Stimulated activated CD8-positive, alpha-beta memory T cell treated with anti-CD3 and anti-CD28 coated beads, Interleukin-4, amount 100 ng/mL, for 1 hour (primary cell): ENCODE results near the gene CTNNA3.
"Not testable (repeated sequence)": the region's sequence is repeated elsewhere in the genome, so short reads cannot be mapped to it uniquely, and the experiment has no call there.

ENCODE experiments used
- DNase-seq, 2 donors: peaks; one replicate each; pipeline ENCODE4 v3.0.0-alpha.2; 2020; ENCODE audit warnings: low read depth in 2 of 2, low spot score in 1 of 2

CTNNA3 gene

DNA sequence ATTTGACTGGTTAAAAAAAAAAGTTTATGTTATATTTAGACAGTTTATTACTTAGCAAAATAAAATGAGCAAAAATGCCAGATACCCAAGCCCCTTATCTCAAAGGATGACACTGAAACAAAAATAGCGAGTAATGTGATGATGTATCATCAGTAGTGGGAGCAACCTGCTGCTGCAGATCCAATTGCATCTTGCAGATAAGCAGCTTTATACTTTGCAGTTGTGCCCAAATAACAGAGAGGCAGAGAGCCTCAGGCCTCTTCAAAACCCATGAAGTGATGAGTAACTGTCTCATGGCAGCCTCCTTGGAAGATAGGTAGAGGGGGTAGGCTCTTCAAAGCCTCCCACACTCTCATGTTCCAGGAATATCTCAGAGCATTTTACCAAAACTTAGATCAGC is 1238.4 kb downstream of the CTNNA3 start:
- DNase-seq = no peak

DNA sequence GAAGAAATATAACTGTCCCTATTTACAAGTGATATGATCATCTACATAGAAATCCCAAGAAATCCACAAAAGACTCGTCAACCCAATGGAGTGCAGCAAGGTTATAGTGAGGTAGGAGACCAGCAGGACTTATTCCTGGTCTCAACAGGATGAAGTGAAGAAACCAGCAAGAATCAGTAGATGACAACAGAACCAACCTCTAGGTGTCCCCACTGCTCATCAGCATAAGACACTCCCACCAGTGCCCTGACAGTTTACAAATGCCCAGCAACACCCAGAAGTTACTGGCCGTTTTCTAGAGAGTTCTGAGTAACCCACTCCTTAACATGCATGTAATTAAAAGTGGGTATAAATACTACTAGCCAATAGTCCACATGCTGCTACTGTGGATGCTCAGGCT is 1240.7 kb downstream of the CTNNA3 start:
- DNase-seq = no peak

DNA sequence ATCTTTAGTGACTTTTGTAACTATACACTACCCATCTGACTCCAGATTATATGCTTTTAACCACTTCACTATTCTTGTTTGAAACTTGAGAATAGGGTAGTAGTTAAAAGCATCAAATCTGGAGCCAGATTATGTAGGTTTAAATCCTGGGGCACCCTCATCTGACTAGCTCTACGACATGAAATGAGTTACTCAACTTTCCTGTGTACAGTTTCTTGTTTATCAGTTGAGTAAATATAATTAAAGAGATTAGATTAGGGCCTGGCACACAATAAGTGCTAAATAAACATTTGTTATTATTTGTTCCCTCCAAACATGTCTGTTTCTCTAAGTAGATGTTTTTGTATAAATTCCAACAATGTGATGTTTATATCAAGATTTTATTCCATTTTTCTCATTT is 1255.4 kb downstream of the CTNNA3 start:
- DNase-seq = no peak

DNA sequence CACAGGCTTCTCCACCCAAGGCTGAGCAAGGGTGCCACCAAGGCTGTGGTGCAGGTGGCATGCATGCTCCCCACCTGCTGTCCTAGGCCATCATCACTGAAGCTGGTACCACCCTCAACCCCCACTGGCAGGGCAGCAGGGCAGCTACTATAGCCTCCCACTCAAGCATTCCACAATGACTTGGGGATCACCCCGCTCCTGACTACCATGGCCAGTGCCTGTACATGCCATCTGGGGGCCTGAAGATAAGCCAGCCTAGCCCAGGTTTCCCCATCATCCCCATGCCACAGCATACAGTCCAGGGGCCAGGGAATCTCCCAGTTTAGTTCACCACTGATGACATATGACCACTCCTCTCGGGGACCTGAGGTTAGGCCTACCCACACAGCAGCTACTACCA is 1281.1 kb downstream of the CTNNA3 start:
- DNase-seq = no peak

DNA sequence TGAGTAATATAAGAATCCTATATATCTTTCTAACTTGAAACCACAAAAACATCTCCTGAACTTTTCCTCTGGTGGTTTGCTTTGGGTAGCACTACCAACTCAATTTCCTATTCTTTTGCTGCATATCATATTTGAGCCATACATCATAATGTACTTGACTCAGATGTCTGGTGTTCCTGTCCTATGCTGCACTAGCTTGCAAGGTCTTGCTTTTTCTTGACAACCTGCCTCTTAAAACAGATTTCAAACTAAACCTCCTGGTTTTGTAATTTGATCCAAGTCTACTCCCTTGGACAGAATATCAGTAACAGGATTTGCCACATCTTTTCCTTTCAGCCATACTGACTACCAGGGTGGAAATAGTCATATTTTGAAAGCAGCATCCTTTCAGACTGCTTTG is 1290.4 kb downstream of the CTNNA3 start:
- no peak for DNase-seq

DNA sequence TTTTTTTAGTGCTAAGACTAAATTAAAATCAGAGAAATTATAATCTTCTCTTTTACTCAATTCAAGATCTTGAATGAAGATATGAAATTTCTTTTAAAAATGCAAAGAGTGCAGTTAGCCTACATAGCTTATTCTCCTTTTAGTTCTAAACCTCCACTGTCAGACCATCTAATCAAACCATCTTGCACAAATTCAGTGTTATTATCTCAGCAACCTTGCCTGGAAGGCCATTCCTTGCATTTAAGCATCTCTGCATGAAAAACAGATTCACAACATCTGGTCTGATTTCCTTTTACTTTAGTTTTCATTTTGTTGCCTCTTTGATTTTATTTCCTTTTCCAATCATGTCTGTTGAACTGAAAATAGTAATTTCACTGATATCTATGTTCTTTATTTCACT is 1297.3 kb downstream of the CTNNA3 start:
- no peak for DNase-seq

DNA sequence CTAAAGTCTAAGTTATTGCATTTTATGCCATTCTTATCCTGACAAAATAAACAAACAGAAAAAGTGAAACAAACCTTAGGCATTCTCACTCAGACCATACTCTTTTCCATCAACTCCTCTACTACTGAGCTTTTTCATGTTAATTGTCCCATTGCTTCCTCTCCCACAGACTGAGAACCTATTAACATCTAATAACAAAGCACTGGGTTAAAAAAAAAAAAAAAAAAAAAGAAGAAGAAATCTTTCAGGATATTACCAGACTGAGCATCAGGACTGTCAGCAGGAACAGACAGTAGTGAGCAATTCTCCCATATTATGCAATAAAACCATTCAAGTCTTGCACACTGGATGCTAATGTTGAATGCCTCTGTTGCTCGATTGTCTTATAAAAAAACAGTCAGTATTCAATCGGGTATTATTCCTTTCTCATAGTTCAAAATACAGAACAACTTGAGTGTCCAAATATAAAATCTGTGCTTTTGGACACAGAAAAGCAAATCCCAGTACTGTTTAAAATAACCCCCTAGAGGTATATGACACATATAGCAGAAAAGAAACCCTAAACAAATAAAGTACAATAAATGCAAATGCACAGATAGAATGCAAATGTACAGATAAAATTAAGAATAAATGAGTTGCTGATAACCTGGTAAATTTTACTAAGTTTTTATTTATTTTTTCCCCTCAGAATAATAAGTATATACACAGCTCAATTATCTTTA is 1301.5 kb downstream of the CTNNA3 start:
- DNase-seq = no peak

DNA sequence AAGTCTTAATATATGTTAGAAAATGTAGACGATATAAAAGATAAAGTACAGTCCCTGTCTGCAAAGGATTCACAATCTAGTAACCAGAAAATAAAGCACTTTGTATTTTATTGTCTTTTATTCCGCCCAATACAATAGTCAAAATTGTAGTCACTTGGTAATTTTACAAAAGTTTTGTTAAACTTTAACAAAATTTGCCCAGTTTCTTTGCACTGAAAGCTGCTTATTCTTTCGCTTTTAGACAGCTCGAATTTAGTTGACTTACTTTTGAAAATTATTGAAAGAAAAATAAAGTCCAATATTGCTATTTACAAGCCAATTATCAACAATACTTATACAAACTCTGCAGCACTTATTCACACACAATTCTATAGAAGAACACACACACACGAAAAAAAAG is 1305.1 kb downstream of the CTNNA3 start:
- no peak for DNase-seq

DNA sequence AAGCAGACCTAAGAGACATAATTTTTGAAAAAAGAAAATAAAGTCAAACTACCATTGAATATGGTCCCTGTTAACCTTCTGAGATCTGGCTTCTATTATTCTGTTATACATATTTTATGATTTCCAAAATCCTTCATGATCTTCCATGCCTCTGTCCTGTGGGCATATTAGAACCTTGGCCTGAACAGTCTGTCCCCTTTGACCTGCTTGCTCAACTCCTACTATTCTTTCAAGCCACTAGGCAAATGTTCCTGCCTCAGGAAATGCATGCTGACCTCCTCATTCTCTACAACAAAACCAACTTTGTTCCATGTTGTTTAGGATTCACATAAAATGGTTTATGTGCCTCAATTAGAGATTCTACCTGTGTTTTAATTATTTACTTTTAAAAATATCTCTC is 1315.0 kb downstream of the CTNNA3 start:
- DNase-seq = no peak

DNA sequence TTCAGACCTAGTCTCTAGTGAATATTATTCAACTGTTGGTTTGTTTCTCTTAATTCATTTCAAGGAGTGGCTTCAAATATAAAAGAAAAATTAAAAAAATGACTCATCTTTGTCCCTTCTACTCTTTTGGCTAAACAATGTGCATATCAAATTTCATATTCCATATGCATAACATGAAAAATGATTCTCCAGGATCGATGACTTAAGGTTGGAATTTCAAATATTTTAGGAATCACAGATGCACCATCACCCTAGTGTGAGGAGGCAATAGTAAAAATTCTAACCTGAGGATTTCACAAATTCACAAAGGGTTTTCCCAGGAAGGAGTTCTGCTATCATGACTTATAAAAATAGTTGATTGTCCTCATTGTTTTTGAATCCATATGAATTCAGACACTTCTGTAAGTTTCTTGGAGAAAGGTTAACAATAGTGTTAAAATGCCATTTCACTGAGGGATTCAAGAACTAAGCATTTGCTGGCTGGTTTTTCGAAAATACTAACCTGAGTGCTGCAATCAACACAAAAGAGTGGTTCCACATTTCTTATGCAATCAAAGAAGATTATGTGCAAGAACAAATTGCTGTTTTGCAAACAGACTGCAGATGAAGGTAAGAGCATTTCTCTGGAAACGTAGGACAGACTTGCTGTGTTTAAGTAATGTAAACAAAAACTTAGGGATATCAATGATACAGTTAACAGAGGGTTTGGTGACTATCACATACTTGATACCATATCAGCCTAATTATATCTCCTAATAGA is 1317.7 kb downstream of the CTNNA3 start:
- DNase-seq = no peak

DNA sequence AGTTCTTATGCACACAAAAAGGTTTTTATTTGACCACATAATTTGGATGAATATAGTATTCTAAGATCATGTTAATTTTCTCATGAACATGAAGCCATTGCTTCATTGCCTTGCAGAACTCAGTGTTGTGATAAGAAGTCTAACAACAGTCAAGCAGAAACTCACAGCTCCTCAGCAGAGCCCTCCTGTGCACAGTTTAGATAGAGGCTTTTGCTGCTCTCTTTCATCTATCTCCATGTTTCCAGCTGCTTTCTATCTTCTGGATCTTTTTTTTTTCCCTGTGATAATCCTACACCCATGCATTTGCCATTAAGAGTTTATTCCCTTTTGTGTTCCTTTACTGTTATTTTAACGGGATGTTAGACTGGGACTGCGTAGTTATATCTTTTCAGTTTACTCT is 1327.8 kb downstream of the CTNNA3 start:
- DNase-seq = no peak

DNA sequence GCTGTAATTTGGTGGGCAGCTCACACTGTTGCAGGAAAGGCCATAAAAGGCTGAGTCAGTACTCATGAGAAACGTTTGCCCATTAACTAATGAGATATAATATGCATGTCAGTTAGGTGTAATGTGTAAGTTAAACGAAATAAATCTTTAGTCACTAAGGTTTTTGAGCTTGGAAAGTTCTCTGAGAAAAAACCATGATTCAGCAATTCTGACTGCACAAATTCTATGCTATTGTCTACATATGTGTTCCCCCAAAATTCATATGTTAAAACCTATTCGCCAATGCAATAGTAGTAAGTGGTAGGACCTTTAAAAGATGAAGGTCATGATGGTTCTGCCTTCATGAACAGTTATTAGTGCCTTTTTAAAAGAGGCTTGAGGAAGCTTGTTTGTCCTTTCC is 1329.8 kb downstream of the CTNNA3 start:
- no peak for DNase-seq

DNA sequence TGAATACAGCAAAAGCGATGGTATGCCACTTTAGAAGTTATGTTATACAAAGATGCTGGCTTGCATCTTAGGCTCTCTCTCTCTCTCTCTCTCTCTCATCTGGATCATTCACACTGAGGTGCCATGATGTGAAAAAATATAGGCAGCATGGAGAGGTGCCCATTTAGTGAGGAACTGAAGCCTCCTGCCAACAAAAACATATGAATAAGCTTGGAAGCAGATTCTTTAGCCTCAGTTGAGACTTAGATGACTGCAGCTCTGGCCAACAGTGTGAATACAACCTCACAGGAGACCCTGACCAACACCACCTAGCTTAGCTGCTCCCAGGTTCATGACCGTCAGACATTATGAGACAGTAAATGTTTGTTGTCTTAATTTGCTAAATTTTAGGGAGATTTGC is 1330.3 kb downstream of the CTNNA3 start:
- no peak for DNase-seq

DNA sequence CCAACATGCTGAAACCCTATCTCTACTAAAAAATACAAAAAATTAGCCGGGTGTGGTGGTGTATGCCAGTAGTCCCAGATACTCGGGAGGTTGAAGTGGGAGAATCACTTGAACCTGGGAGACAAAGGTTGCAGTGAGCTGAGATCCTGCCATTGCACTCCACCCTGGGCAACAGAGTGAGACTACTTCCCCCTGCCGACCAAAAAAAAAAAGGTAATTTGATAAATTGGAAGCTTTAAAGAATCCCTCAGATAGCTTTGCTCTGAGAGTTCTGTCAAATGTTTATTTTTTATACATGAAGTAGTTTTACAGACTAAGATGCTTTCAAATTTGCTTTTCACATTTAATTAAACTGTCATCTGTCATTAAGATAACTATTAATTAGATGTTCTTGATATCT is 1333.5 kb downstream of the CTNNA3 start:
- no peak for DNase-seq

DNA sequence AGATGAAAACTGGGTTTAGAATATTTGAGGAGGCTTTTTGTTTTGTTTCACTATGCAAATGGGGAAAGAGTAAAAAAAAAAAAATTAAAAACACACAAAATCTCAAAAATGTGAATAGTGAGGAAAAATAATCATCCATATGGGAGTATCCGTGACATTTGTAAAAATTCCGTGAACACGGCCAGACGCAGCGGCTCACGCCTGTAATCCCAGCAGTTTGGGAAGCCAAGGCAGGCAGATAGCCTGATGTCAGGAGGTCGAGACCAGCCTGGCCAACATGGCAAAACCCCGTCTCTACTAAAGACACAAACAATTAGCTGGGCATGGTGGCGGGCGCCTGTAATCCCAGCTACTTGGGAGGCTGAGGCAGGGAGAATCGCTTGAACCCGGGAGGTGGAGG is 1342.2 kb downstream of the CTNNA3 start:
- not testable (repeated sequence) for DNase-seq

DNA sequence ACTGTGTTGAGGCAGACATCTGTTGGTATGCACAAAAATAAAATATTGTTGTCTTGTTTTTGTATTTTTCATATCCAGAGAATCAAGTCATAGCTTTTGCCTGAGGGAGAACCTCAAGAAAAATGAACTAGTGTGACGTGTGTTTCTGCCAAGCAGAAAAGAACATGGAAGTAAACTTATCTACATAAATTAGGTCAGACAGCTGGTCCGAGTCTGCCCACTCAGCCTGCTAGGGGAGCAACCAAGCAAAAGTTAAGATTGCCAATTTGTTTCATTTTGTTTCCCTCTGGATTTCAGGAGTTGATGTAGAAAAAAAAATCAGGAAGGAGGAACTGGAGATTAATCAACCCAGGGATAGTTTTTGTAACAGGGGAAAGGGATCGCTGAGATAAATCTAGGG is 1342.6 kb downstream of the CTNNA3 start:
- DNase-seq = no peak

DNA sequence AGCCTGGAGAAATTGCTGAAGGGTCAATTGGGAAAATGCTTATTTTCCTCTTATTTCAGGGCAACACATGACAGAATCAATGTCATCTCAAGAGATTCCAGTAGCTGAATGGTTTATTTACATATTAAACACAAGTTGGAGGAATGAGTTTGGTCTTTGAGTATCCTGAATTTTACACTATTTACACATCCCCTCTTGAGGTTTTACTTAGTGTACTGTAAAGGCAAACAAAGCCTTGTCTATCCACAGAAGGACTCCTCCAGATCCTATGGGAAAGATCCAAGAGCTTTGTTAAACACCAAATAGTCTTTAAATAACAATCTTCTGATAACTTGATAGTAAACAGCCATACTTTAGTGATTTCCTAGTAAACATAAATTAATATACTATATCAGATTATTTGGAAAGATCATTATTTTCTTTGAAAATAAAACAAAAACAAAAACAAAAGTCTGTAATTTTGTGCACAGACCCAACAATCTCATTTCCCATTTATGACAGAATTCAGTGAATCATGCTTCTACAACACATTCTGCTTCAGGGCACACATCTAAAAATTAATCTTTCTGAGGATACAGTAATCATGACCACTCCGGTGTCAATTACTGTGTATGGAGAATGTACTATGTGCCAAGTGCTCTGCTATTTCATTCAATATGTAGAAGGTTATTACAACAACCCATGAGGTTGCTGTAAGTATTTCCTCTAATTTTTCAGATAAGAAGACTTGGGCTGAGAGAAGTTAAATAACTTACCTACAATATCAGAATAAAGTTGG is 1345.2 kb downstream of the CTNNA3 start:
- no peak for DNase-seq

DNA sequence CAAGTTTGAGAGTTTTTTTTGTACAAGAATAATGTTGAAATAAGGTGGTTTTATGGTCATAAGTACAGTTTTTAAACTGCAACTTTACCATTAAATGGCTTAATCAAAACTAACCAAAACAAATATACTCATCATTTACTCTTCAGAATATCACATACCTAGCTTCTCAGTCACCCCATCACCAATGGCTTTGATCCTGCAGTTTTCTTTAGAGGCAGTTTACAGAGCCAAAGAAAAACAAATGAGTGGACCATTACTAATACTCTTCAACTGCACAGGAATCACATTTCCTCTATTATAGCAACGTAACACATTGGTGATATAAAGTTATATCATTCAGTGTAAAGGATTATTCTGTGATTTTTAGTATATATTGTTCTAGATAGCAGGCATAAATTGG is 1346.3 kb downstream of the CTNNA3 start:
- no peak for DNase-seq

DNA sequence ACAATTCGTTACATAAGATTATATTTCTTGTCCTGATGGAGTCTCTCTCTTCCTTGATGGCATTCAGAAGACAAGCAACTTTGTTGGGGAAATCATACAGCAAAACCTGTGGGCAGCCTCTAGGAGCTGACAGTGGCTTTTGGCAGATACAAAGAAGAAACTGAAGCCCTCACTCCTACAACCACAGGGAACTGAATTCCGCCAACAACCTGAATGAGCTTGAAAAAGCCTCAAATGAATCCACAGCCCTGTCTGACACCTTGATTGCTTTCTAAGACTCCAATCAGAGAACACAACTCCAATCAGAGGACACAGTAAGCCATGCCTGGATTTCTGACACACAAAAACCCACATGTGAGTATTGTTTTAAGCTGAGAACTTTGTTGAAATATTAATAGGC is 1346.9 kb downstream of the CTNNA3 start:
- no peak for DNase-seq

DNA sequence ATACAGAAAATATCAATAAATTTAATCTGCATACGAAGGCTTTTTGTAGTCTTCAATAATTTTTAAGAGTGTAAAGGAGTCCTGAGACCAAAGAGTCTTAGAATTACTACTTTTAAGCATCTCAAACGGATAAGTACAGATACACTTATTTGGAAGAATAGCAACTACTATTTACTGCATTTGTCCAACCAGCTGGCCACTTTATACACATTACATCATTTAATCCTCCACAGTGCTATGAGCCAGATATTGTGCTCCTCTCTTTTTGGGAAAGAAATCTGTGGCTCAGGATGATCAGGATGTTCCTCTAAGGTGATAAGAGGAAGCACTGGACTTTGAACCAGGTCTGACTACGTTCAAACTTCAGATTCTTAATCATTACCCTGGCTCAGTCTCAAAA is 1358.8 kb downstream of the CTNNA3 start:
- DNase-seq = no peak

DNA sequence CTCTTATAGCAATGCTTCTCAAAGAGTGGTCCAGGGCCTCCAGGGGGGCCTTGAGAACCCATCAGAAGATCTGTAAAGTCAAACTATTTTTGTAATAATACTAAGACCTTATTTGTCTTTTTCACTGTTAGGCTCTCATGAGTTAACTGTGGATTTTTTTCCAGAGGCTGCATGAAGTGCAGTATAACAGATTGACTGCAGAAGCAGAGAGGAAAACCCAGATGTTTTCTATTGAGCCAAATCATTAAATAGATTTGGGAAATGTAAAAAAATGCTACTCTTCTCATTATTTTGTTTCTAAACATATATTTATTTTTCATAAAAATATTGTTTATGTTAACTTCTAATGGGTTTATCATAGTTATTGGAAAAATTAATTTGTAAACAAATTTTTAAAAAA is 1359.2 kb downstream of the CTNNA3 start:
- DNase-seq = no peak

DNA sequence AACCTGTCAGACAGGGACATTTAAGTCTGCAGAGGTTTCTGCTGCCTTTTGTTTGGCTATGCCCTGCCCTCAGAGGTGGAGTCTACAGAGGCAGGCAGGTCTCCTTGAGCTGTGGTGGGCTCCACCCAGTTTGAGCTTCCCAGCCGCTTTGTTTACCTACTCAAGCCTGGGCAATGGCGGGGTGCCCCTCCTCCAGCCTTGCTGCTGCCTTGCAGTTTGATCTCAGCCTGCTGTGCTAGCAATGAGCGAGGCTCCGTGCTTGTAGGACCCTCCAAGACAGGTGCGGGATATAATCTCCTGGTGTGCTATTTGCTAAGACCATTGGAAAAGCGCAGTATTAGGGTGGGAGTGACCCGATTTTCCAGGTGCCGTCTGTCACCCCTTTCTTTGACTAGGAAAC is 1360.2 kb downstream of the CTNNA3 start:
- not testable (repeated sequence) for DNase-seq
